ENCODE data around the gene INVS.
A peak's percentile ranks its signal among the peaks of the same experiment; 100 is the strongest.
"Not testable (repeated sequence)": the region's sequence is repeated elsewhere in the genome, so short reads cannot be mapped to it uniquely, and the experiment has no call there.

Gene INVS

DNA sequence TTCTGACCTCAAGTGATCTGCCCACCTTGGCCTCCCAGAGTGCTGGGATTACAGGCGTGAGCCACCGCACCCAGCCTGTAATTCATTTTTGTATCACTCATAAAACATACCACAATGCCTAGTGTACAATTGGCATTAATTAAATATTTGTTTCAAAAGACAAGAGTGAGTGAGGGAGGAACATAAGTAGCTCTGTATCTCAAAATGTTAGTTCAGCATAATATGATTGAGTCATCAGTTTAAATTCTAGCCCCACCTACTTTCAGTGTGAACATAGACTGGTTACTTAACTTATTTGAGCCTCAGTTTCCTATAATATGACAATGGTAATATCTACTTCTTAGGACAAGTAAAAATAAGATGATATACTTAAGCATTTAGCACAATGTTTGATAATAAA lies 26.9 kb downstream of the INVS start:
- TF ChIP-seq, protein P1, sequence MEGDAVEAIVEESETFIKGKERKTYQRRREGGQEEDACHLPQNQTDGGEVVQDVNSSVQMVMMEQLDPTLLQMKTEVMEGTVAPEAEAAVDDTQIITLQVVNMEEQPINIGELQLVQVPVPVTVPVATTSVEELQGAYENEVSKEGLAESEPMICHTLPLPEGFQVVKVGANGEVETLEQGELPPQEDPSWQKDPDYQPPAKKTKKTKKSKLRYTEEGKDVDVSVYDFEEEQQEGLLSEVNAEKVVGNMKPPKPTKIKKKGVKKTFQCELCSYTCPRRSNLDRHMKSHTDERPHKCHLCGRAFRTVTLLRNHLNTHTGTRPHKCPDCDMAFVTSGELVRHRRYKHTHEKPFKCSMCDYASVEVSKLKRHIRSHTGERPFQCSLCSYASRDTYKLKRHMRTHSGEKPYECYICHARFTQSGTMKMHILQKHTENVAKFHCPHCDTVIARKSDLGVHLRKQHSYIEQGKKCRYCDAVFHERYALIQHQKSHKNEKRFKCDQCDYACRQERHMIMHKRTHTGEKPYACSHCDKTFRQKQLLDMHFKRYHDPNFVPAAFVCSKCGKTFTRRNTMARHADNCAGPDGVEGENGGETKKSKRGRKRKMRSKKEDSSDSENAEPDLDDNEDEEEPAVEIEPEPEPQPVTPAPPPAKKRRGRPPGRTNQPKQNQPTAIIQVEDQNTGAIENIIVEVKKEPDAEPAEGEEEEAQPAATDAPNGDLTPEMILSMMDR (IDR thresholded peaks at IDR 0.05; ENCODE audit: insufficient read depth, missing control alignments), result no peak
- FAIRE-seq (no peak), DNase-seq (ENCODE audit: insufficient read length, low spot score) (no peak)

DNA sequence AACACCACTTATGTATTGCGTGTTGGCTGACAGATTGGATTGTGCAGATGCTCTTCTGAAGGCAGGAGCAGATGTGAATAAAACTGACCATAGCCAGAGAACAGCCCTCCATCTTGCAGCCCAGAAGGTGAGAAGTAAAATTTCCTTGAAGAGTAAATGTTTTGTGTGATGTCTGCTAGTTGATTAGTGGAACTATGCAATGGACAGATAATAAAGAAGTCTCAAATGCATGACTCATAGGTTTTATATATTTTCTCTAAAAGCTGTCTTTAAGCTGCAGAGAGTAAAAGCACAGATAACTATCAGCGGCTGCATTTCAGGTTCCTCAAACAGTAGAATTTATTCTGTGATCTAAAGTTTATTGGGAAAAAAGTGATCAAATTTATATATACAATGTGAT lies 27.4 kb downstream of the INVS start:
- TF ChIP-seq, protein P1 (IDR thresholded peaks at IDR 0.05; ENCODE audit: insufficient read depth, missing control alignments), result no peak
- DNase-seq (ENCODE audit: insufficient read length, low spot score) (no peak), FAIRE-seq (no peak)

DNA sequence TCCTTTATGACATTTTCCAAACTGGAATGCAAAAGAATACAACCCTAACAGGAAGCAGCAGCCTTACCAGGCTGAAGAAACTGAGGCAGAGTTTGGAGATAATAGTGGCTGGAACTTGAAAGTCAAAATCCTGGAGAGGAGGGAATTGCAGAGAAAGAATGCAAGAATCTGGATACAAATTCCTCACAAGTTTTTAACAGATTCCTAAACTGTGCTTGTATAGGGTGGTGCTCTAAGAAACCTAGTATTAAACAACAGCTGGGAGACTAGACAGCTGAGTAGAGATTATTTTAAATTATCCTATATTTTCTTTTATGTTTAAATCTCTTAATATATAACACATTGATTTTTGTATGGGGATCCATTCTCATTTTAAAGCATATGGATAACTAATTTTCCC lies 30.7 kb downstream of the INVS start:
- TF ChIP-seq, protein P1 (IDR thresholded peaks at IDR 0.05; ENCODE audit: insufficient read depth, missing control alignments), result no peak
- FAIRE-seq, result no peak
- no peak for DNase-seq (ENCODE audit: insufficient read length, low spot score)

DNA sequence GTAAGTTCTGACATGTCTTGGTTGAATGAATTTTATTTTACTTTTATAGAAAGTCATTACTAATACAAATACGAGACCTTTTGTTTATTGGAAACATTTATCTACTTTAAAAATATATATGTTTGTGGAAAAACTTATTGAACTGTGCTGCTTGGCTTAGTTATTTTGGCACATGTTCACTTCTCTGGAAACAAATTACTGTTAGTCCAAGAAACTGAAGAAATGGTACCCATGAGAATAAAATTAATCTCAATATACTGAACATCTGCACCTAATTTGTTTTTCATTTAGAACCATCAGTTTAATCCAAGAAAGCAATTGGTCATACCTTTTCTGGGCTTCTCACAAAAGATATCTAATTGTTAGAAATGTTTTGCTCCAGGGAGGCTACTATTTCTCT lies 32.2 kb downstream of the INVS start:
- no peak for FAIRE-seq

DNA sequence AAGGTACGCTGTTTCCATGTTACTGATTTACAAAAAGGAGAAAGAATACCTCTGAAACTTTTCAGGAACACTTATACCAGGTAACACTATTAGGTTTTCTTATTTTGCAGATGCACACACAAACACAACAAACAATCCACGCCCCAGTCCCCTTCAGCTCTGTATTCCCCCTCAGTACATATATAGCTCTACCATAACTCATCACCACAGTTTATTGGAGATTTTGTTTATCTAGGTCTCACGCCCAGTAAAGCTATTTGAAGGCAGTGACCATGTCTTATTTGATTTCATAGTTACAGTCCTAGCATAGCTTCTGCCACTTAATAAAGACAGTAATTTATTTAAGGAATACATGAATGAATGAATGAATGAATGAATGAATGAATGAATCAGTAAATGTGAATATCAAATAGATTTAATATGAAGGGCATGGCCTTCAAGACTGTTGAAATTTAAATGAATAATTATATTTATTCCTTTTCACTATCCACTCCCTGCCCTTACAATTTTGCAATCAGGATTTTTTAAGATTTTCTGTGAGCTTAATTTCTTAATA lies 32.9 kb downstream of the INVS start:
- TF ChIP-seq, protein P1 (IDR thresholded peaks at IDR 0.05; ENCODE audit: insufficient read depth, missing control alignments), result no peak
- FAIRE-seq, result no peak
- no peak for DNase-seq (ENCODE audit: insufficient read length, low spot score)

More for the DNA sequence above, 32.2 kb downstream of the INVS start:
- TF ChIP-seq, protein P1 (IDR thresholded peaks at IDR 0.05; ENCODE audit: insufficient read depth, missing control alignments), result no peak
- no peak for DNase-seq (ENCODE audit: insufficient read length, low spot score)

DNA sequence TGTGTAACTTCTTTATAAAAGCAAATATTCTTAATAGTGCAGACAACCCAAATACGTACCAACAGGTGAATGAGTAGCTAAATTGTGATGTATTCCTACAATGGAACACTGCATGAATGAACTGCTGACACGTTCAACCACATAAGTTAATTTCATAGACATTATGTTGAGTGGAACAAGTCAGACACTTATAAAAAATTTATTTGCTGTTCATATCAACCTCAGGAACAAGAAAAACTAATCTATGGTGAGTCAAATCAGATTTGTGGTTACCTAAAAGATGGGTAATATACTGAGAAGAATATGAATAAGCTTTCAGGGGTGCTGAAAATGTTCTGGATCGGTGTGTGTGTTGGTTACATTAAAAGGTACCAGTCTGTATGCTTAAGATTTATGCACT lies 35.7 kb downstream of the INVS start:
- no peak for FAIRE-seq
- TF ChIP-seq, protein P1 (IDR thresholded peaks at IDR 0.05; ENCODE audit: insufficient read depth, missing control alignments), result no peak
- no peak for DNase-seq (ENCODE audit: insufficient read length, low spot score)

DNA sequence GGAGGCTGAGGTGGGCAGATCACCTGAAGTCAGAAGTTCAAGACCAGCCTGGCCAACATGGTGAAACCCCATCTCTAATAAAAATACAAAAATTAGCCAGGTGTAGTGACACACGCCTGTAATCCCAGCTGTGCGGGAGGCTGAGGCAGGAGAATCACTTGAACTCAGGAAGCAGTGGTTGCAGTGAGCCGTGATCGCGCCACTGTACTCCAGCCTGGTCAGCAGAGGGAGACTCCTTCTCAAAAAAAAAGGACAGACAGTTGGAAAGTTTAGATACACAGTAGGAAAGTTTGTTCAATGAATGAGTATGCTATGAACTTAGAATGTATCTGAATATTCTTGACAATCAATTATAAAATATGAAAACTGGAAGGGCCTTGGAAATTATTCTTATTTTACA lies 37.8 kb downstream of the INVS start:
- FAIRE-seq; DNase-seq (ENCODE audit: insufficient read length, low spot score): not testable (repeated sequence)
- TF ChIP-seq, protein P1 (IDR thresholded peaks at IDR 0.05; ENCODE audit: insufficient read depth, missing control alignments), result peak; percentile 2

DNA sequence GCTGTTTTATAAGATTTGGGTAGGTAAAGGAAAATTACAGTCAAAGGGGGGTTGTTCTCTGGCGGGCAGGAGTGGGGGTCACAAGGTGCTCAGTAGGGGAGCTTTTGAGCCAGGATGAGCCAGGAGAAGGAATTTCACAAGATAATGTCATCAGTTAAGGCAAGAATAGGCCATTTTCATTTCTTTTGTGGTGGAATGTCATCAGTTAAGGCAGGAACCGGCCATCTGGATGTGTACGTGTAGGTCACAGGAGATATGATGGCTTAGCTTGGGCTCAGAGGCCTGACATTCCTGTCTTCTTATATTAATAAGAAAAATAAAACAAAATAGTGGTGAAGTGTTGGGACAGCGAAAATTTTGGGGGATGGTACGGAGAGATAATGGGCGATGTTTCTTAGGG lies 41.3 kb downstream of the INVS start:
- DNase-seq (ENCODE audit: insufficient read length, low spot score); FAIRE-seq: not testable (repeated sequence)

DNA sequence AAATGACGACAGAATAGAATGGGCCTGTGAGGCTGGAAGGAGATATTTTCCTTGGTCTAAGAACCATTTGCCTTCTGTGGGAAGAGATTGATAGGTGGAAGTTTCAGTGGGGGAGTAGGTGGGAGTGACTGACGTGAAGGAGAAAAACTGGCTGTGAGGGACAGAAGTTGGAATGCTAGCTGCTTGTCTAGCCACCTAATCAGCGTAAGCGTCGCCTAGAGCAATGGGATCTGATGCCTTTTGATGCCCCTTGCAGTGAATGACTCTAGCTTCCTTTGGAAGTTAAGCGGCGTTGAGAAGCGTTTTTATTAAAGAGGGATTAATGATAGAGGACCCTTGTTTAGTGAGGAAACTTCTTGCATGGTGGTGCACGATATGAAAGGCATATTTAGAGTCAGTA lies 42.8 kb downstream of the INVS start:
- FAIRE-seq; DNase-seq (ENCODE audit: insufficient read length, low spot score): not testable (repeated sequence)

DNA sequence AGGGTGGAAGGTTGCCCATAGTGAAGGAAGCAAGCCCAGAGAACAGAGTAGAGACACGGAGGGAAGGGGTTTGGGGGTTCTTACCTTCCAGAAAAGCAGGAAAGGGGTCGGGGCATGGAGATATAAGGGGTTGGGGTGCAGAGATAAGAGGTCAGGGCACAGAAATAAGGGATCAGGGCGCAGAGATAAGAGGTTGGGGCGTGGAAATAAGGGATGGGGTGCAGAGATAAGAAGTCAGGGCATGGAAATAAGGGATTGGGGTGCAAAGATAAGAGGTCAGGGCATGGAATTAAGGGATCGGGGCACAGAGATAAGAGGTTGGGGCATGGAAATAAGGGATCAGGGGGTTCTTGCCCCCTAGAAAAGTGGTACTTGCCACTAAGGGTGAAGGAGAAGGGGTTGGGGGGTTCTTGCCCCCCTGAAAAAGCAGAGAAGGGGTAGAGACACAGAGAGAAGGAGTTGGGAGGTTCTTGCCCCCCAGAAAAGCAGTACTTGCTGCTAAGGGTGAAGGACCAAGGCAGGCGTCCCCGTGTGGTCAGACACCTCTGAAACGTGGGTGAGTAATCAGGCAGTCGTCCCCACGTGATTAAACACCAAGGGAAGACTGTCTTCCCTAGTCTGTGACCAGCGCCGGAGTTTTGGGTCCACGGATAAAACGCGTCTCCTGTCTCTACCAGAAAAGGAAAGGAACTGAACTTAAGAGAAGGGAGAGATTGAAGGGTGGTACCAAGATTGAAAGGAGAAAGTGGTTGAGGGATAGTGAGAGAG lies 46.3 kb downstream of the INVS start:
- DNase-seq (ENCODE audit: insufficient read length, low spot score); FAIRE-seq: not testable (repeated sequence)

DNA sequence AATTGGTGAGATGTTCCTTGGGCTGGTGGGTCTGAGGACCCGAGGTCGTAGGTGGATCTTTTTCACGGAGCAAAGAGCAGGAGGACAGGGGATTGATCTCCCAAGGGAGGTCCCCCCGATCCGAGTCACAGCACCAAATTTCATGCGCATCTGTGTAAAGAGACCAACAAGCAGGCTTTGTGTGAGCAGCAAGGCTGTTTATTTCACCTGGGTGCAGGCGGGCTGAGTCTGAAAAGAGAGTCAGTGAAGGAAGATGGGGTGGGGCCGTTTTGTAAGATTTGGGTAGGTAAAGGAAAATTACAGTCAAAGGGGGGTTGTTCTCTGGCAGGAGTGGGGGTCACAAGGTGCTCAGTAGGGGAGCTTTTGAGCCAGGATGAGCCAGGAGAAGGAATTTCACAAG lies 46.9 kb downstream of the INVS start:
- DNase-seq (ENCODE audit: insufficient read length, low spot score); FAIRE-seq: not testable (repeated sequence)

Data from D721Med (cell line).